GM18520 (cell line): ENCODE results near the gene SSR3.

Experiments used
- ATAC-seq: cut with Tn5 transposase; IDR thresholded peaks from one replicate; pipeline ENCODE4 v1.9.1; 2021; ENCODE audit not compliant: unreplicated experiment

The SSR3 gene

DNA sequence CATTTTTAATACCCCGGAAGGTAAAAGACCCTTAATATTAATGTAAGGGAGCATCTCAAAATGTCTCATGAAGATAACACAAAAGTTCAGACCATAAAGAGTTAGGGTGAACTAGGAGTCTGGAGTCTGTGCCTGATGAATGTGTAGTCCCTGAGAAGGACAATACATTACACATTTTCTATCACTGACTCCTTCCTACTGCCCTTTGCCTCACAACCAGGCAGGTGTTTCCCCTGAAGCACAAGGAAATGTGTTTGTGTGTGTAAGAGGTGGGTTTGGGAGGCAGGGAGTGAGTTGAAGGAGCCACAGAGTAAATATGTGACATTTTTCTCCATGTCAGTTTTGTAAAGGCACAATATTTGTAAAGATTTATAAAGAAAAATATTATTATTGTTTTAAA is 59.1 kb downstream of the SSR3 start:
- ATAC-seq = no peak

- no peak for ATAC-seq
Measured at GRCh38 chr3:156493887-156494286, 61.0 kb downstream of the SSR3 start.

DNA sequence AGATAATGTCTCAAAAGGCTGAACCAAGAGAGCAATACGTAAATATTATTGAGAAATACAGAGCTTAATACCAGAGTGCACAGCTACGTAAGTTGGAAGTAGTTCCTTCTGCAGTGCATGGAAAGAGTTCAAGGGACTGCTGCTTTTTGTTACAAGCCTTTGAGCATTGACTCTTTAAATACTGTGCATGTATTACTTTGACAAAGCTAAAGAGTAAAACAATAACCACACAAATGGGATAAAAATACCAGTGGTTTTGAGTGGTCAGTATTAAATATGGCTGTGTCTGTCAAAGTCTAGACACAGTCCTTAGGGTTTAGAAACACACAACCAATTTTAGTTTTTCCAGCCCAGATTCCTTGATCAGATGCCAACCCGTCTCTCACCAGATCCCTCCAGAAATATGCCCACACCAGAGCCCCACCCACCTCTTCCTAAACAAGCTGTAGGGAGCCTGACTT is 62.1 kb downstream of the SSR3 start:
- no peak for ATAC-seq

DNA sequence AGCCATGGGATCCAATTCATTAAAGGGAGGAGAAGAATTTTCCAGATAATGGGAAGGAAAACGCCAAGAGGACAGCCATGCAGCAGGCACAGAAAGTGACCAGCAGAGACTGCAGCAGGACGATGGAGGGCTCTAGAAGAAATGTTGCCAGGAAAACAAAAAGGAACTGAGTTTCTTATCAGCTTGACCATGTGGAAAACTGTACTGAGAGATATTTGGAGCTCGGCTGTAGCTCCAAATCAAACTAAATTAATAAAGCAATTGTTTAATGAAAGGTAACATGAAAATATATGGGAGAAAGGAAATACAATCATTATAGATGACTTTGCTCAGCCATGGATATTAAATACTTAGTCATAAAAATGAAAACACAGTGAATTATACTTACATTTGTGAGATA is 63.7 kb downstream of the SSR3 start:
- no peak for ATAC-seq
